ENCODE measurements around the gene EIF5B. TPM values are rescaled to one million over a fixed set of nuclear protein-coding genes. Genes with fewer than 3 reads are reported as not detected.

Gene EIF5B
- total and polyA plus RNA-seq, 2 of the 4 experiments (the other 2 are of a cell fraction): 19.7 to 21.8 TPM

GRCh38 chr2:99340669-99341236 is 3.6 kb downstream of the EIF5B start:
- TF ChIP-seq ELK1 (IDR thresholded peaks at IDR 0.05; ENCODE audit: borderline replicate concordance, low read depth, low read length) (no peak), CEBPB (IDR thresholded peaks at IDR 0.05; ENCODE audit: low read depth, low read length) (no peak), RAD21 (IDR thresholded peaks at IDR 0.05; ENCODE audit: low read length) (no peak), RCOR1 (IDR thresholded peaks at IDR 0.05; ENCODE audit: insufficient replicate concordance, low read length) (no peak), MAZ (IDR thresholded peaks at IDR 0.05; ENCODE audit: borderline replicate concordance, low read depth, low read length) (no peak), CHD1 (IDR thresholded peaks at IDR 0.05; ENCODE audit: low read depth, low read length) (no peak), USF2 (IDR thresholded peaks at IDR 0.05; ENCODE audit: low read depth, low read length) (no peak), RFX5 (IDR thresholded peaks at IDR 0.05; ENCODE audit: low read depth, low read length) (no peak), SMC3 (IDR thresholded peaks at IDR 0.05; ENCODE audit: low read depth, low read length) (no peak), BHLHE40 (IDR thresholded peaks at IDR 0.05; ENCODE audit: low read depth, low read length) (no peak)
- H3K56ac ChIP-seq (ENCODE audit: extremely low read depth, insufficient read depth, low read length): no peak overlapping the region
- in situ Hi-C loops (cut with MboI; ENCODE audit: low sequenced_read_pairs) (no loop called here), intact Hi-C loops (cut with micrococcal nuclease) (no loop called here), dilution Hi-C loops (cut with HindIII; ENCODE audit: low sequenced_read_pairs, unreplicated experiment) (no loop called here)
- H3K4ac ChIP-seq (ENCODE audit: low read depth, low read length): no peak overlapping the region
- H3K9me3 ChIP-seq (ENCODE audit: control insufficient read depth, insufficient read depth, low read length): no peaks in the 10 kb centered on the region
- H3K4me1 ChIP-seq (ENCODE audit: control insufficient read depth, insufficient read depth, low read length): no peaks in the 10 kb centered on the region
- H3K79me1 ChIP-seq (ENCODE audit: low read depth in 1 of 2, low read length in 2 of 2): peaks cover 0 to 35% of the 10 kb centered on the region in 2 experiments
- no peak overlapping the region for H3K27ac ChIP-seq (ENCODE audit: insufficient read depth, low read length)
- H3K9ac ChIP-seq (ENCODE audit: low read depth, low read length): no peak overlapping the region
- H4K20me1 ChIP-seq (ENCODE audit: insufficient read depth, low read length): peaks cover 45% of the 10 kb centered on the region
- no peak overlapping the region for H3K23ac ChIP-seq (ENCODE audit: low read depth, low read length)
- no CpG with 5 or more reads among the region's 8 CpGs for WGBS, 2 experiments (ENCODE audit: extremely low coverage in 2 of 2, insufficient read length in 1 of 2)
- no peak overlapping the region for H3K4me2 ChIP-seq (ENCODE audit: low read depth, low read length)
- H4K5ac ChIP-seq (ENCODE audit: low read depth, low read length): no peak overlapping the region
- H3K4me3 ChIP-seq (ENCODE audit: insufficient read depth, low read depth, low read length): no peak overlapping the region
- H4K8ac ChIP-seq (ENCODE audit: low read depth in 2 of 2, low read length in 2 of 2): no peak overlapping the region
- no peak overlapping the region for H2BK120ac ChIP-seq (ENCODE audit: low read depth, low read length)
- H3K9me1 ChIP-seq (ENCODE audit: insufficient read depth, low read length): peaks cover 3% of the 10 kb centered on the region; the same call in 1 of the 2 replicates
- ChIA-PET CTCF (no interaction called here), POLR2A (ENCODE audit: unreplicated experiment) (no interaction called here)
- H2BK20ac ChIP-seq (ENCODE audit: low read depth, low read length): no peak overlapping the region
- no peaks in the 10 kb centered on the region for H3K36me3 ChIP-seq (ENCODE audit: control insufficient read depth, insufficient read depth, low read length)
- H2BK15ac ChIP-seq (ENCODE audit: low read depth, low read length): no peak overlapping the region
- H2AFZ ChIP-seq (replicated peaks; ENCODE audit: low read length, poor library complexity): no peak overlapping the region
- no peaks in the 10 kb centered on the region for H3K27me3 ChIP-seq (ENCODE audit: control insufficient read depth, insufficient read depth, low read length)
- DNase-seq: no peak
- no peak overlapping the region for H2AK9ac ChIP-seq (replicated peaks; ENCODE audit: low read depth, low read length, poor library complexity)
- no TSS peak for BruUV-seq (replicated peaks)
- H4K91ac ChIP-seq (ENCODE audit: insufficient read depth, low read depth, low read length): no peak overlapping the region
- no peak overlapping the region for H2AK5ac ChIP-seq (ENCODE audit: low read depth, low read length)
- no peak for ATAC-seq (ENCODE audit: low read depth)
- no peak overlapping the region for H3K18ac ChIP-seq (ENCODE audit: low read depth, low read length)
- no peak overlapping the region for H2BK5ac ChIP-seq (ENCODE audit: low read depth, low read length, poor library complexity, severe bottlenecking)
- H3K14ac ChIP-seq (replicated peaks; ENCODE audit: low read depth, low read length): no peak overlapping the region
